Measurements from ENCODE around the gene KLF6.

Gene KLF6

GRCh38 chr10:3759397-3759796, 25.6 kb downstream of the KLF6 start:
- Histone ChIP-seq H3K27ac (no peak overlapping the region), H3K4me1 (ENCODE audit: control insufficient read depth in 1 of 2, insufficient read depth in 1 of 2, low read depth in 1 of 2, low read length in 1 of 2) (peaks cover 65 to 73% of the 10 kb centered on the region in 2 experiments), H3K27me3 (no peaks in the 10 kb centered on the region), H3K9me3 (no peaks in the 10 kb centered on the region), H3K4me3 (ENCODE audit: low read depth in 1 of 2, low read length in 1 of 2) (no peak overlapping the region), H3K36me3 (no peaks in the 10 kb centered on the region)
- no peak for TF ChIP-seq CTCF (IDR thresholded peaks at IDR 0.05)

GRCh38 chr10:3758491-3758970, 26.5 kb downstream of the KLF6 start:
- no peak for TF ChIP-seq CTCF (IDR thresholded peaks at IDR 0.05)
- peak overlapping the region; percentile 26 for H3K27ac ChIP-seq
- H3K4me1 ChIP-seq (ENCODE audit: control insufficient read depth in 1 of 2, insufficient read depth in 1 of 2, low read depth in 1 of 2, low read length in 1 of 2): peaks cover 57 to 64% of the 10 kb centered on the region in 2 experiments
- H3K36me3 ChIP-seq: no peaks in the 10 kb centered on the region
- H3K27me3 ChIP-seq: no peaks in the 10 kb centered on the region
- H3K4me3 ChIP-seq (ENCODE audit: low read depth in 1 of 2, low read length in 1 of 2): no peak overlapping the region
- no peaks in the 10 kb centered on the region for H3K9me3 ChIP-seq

GRCh38 chr10:3757638-3758490, 27.1 kb downstream of the KLF6 start:
- H3K4me3 ChIP-seq (ENCODE audit: low read depth in 1 of 2, low read length in 1 of 2): no peak overlapping the region
- peak overlapping the region; percentile 74 for H3K27ac ChIP-seq
- no peak for TF ChIP-seq CTCF (IDR thresholded peaks at IDR 0.05)
- no peaks in the 10 kb centered on the region for H3K27me3 ChIP-seq
- no peaks in the 10 kb centered on the region for H3K9me3 ChIP-seq
- H3K36me3 ChIP-seq: no peaks in the 10 kb centered on the region
- peaks cover 50 to 58% of the 10 kb centered on the region in 2 experiments for H3K4me1 ChIP-seq (ENCODE audit: control insufficient read depth in 1 of 2, insufficient read depth in 1 of 2, low read depth in 1 of 2, low read length in 1 of 2)

- H3K27ac ChIP-seq: peak overlapping the region; percentile 74
- peaks cover 47 to 56% of the 10 kb centered on the region in 2 experiments for H3K4me1 ChIP-seq (ENCODE audit: control insufficient read depth in 1 of 2, insufficient read depth in 1 of 2, low read depth in 1 of 2, low read length in 1 of 2)
- H3K9me3 ChIP-seq: no peaks in the 10 kb centered on the region
- no peak for TF ChIP-seq CTCF (IDR thresholded peaks at IDR 0.05)
- no peak overlapping the region for H3K4me3 ChIP-seq (ENCODE audit: low read depth in 1 of 2, low read length in 1 of 2)
- H3K36me3 ChIP-seq: no peaks in the 10 kb centered on the region
- no peaks in the 10 kb centered on the region for H3K27me3 ChIP-seq
These were observed 27.8 kb downstream of the KLF6 start for GRCh38 chr10:3757250-3757637.

GRCh38 chr10:3756360-3756740, 28.7 kb downstream of the KLF6 start:
- H3K9me3 ChIP-seq: no peaks in the 10 kb centered on the region
- H3K27me3 ChIP-seq: no peaks in the 10 kb centered on the region
- H3K27ac ChIP-seq: peak overlapping the region; percentile 74
- peaks cover 47 to 56% of the 10 kb centered on the region in 2 experiments for H3K4me1 ChIP-seq (ENCODE audit: control insufficient read depth in 1 of 2, insufficient read depth in 1 of 2, low read depth in 1 of 2, low read length in 1 of 2)
- H3K36me3 ChIP-seq: no peaks in the 10 kb centered on the region
- peak overlapping the region in 1 of 2 experiments; percentile 19 for H3K4me3 ChIP-seq (ENCODE audit: low read depth in 1 of 2, low read length in 1 of 2)
- TF ChIP-seq CTCF (IDR thresholded peaks at IDR 0.05): no peak
